ENCODE measurements around the gene MORC4.
"Not testable (repeated sequence)": the region's sequence is repeated elsewhere in the genome, so short reads cannot be mapped to it uniquely, and the experiment has no call there.

Gene MORC4

GRCh38 chrX:107000013-107000515 is at the start of gene MORC4:
Gene MORC4, minus strand, starts transcription at chrX:107000212. Its CDS starts 243 bp downstream, at chrX:106999969.
- peak; percentile 76 for DNase-seq

GRCh38 chrX:107047622-107048021 is 47.6 kb upstream of the MORC4 start:
- no peak for DNase-seq

- DNase-seq, result no peak
These were observed 29.7 kb upstream of the MORC4 start for GRCh38 chrX:107029752-107030151.

GRCh38 chrX:107025545-107025944 is 25.5 kb upstream of the MORC4 start:
- DNase-seq, result no peak

- no peak for DNase-seq
These were observed 14.9 kb upstream of the MORC4 start for GRCh38 chrX:107014936-107015335.

GRCh38 chrX:107008034-107008433 is 8.0 kb upstream of the MORC4 start:
- no peak for DNase-seq

- peak; percentile 63 for DNase-seq
These were observed 723 bp downstream of the MORC4 start for GRCh38 chrX:106999002-106999975.

- no peak for DNase-seq
These were observed 2.4 kb downstream of the MORC4 start for GRCh38 chrX:106997611-106998010.

GRCh38 chrX:106995678-106996077 is 4.3 kb downstream of the MORC4 start:
- no peak for DNase-seq

- no peak for DNase-seq
These were observed 12.5 kb downstream of the MORC4 start for GRCh38 chrX:106987488-106987887.

GRCh38 chrX:106980952-106981626 is 18.9 kb downstream of the MORC4 start:
- no peak for DNase-seq

- DNase-seq, result no peak
These were observed 23.6 kb downstream of the MORC4 start for GRCh38 chrX:106976416-106976815.

- no peak for DNase-seq
These were observed 26.4 kb downstream of the MORC4 start for GRCh38 chrX:106973433-106974149.

GRCh38 chrX:106972896-106973295 is 27.1 kb downstream of the MORC4 start:
- DNase-seq, result no peak

GRCh38 chrX:106966547-106966946 is 33.5 kb downstream of the MORC4 start:
- DNase-seq, result not testable (repeated sequence)

- no peak for DNase-seq
These were observed 35.7 kb downstream of the MORC4 start for GRCh38 chrX:106964290-106964689.

- DNase-seq, result no peak
These were observed 36.9 kb downstream of the MORC4 start for GRCh38 chrX:106963111-106963510.

- no peak for DNase-seq
These were observed 40.1 kb downstream of the MORC4 start for GRCh38 chrX:106959901-106960300.

- no peak for DNase-seq
These were observed 42.2 kb downstream of the MORC4 start for GRCh38 chrX:106957856-106958255.

- DNase-seq, result no peak
These were observed 44.8 kb downstream of the MORC4 start for GRCh38 chrX:106955004-106955772.

GRCh38 chrX:106954041-106954440 is 46.0 kb downstream of the MORC4 start:
- no peak for DNase-seq

GRCh38 chrX:106952988-106953387 is 47.0 kb downstream of the MORC4 start:
- DNase-seq, result no peak
